H1 (cell line): ENCODE results near the gene OMP. TPM values are rescaled to one million over a fixed set of nuclear protein-coding genes. Genes with fewer than 3 reads are reported as not detected.

Experiments
- CTCF ChIA-PET: fragments of 300-600 bp; sonication (Branson Sonifier 250); formaldehyde crosslinking; loops from one replicate; lab custom pipeline; 2021; ENCODE audit not compliant: partially characterized antibody; lab: Charles Lee
- POLR2A ChIA-PET: fragments of 300-600 bp; sonication (Branson Sonifier 250); formaldehyde crosslinking; loops from one replicate; lab custom pipeline; 2021; ENCODE audit warnings: inconsistent platforms; ENCODE audit not compliant: partially characterized antibody; lab: Charles Lee
- DNase-seq, 2 experiments: peaks; one replicate each; pipeline versions ENCODE4 v3.0.0 to v3.0.0-alpha.2; 2010 to 2022; ENCODE audit warnings: low spot score in 2 of 2, low read depth in 1 of 2, mixed read lengths in 1 of 2
- FAIRE-seq: peaks from 2 replicates; lab custom pipeline; 2011; peaks lifted over from hg19 to GRCh38; lab: Jason Lieb, UNC
- H2AFZ ChIP-seq: 2 replicates; pipeline ENCODE4 v1.8.1; 2012; ENCODE audit warnings: low read length, inconsistent platforms
- H2AK5ac ChIP-seq: 2 replicates; pipeline ENCODE4 v1.6.1; 2013; ENCODE audit warnings: low read depth, low read length
- H2BK120ac ChIP-seq: replicated peaks from 2 replicates; pipeline ENCODE3; 2013; ENCODE audit warnings: low read depth, low read length, inconsistent platforms
- H2BK12ac ChIP-seq: 2 replicates; pipeline ENCODE4 v1.6.1; 2013; ENCODE audit warnings: low read depth, low read length
- H2BK15ac ChIP-seq: 2 replicates; pipeline ENCODE4 v1.6.1; 2013; ENCODE audit warnings: low read length
- H2BK20ac ChIP-seq: 2 replicates; pipeline ENCODE4 v1.6.1; 2013; ENCODE audit warnings: low read length
- H2BK5ac ChIP-seq: 2 replicates; pipeline ENCODE4 v1.6.1; 2013; ENCODE audit warnings: low read depth, low read length
- H3K14ac ChIP-seq: 2 replicates; pipeline ENCODE4 v1.6.1; 2013; ENCODE audit warnings: inconsistent platforms; ENCODE audit not compliant: insufficient read length
- H3K18ac ChIP-seq: 2 replicates; pipeline ENCODE4 v1.6.1; 2013; ENCODE audit warnings: low read length; ENCODE audit errors: extremely low read depth
- H3K23ac ChIP-seq: 2 replicates; pipeline ENCODE4 v1.6.1; 2013; ENCODE audit warnings: inconsistent platforms; ENCODE audit not compliant: insufficient read length
- H3K23me2 ChIP-seq: 2 replicates; pipeline ENCODE4 v1.6.1; 2013; ENCODE audit warnings: low read depth, low read length
- H3K27ac ChIP-seq: 2 replicates; pipeline ENCODE4 v1.6.1; 2011; ENCODE audit warnings: low read depth, low read length, inconsistent platforms
- H3K27me3 ChIP-seq, 4 experiments: replicated peaks in 1 of 4; 1 replicate in 1 of 4; 2 replicates in 3 of 4; pipeline versions ENCODE4 v1.6.1 to v1.8.1; 2011 to 2013; ENCODE audit warnings: low read length in 3 of 4, mild to moderate bottlenecking in 3 of 4, inconsistent platforms in 2 of 4, mixed read lengths in 2 of 4, moderate library complexity in 1 of 4; ENCODE audit not compliant: control insufficient read depth in 3 of 4, insufficient read depth in 3 of 4; ENCODE audit errors: extremely low read depth in 1 of 4
- H3K36me3 ChIP-seq, 4 experiments: 2 replicates each; pipeline versions ENCODE4 v1.6.1 to v1.8.1; 2011 to 2013; ENCODE audit warnings: mild to moderate bottlenecking in 4 of 4, low read length in 3 of 4, moderate library complexity in 2 of 4, control low read depth in 1 of 4, inconsistent platforms in 1 of 4; ENCODE audit not compliant: insufficient read depth in 4 of 4, control insufficient read depth in 2 of 4
- H3K4ac ChIP-seq: replicated peaks from 2 replicates; pipeline ENCODE3; 2013; ENCODE audit warnings: low read length, low read depth, mixed read lengths, inconsistent platforms; ENCODE audit not compliant: insufficient read length
- H3K4me1 ChIP-seq, 4 experiments: replicated peaks in 1 of 4; 1 replicate in 1 of 4; 2 replicates in 3 of 4; pipeline versions ENCODE4 v1.6.1 to v1.8.1; 2011 to 2013; ENCODE audit warnings: low read length in 3 of 4, inconsistent platforms in 2 of 4, mixed read lengths in 1 of 4; ENCODE audit not compliant: insufficient read depth in 4 of 4, control insufficient read depth in 3 of 4
- H3K4me2 ChIP-seq, 2 experiments: 2 replicates each; pipeline versions ENCODE4 v1.6.1 to v1.8.1; 2011 to 2013; ENCODE audit warnings: low read depth in 2 of 2, low read length in 2 of 2, control low read depth in 1 of 2, inconsistent platforms in 1 of 2, mild to moderate bottlenecking in 1 of 2; ENCODE audit not compliant: insufficient read depth in 1 of 2
- H3K4me3 ChIP-seq, 4 experiments: fragments of 200-600, 300-600 bp in 1 of 4; sonication (generic), shearing (Covaris generic), sonication (Bioruptor Twin) in 1 of 4; 2 replicates each; pipeline versions ENCODE4 v1.5.1 to v1.8.1; 2011 to 2016; ENCODE audit warnings: low read length in 4 of 4, low read depth in 3 of 4, control low read depth in 2 of 4, inconsistent platforms in 2 of 4, mild to moderate bottlenecking in 2 of 4, mixed read lengths in 1 of 4, moderate library complexity in 1 of 4; ENCODE audit not compliant: insufficient read depth in 2 of 4; ENCODE audit errors: extremely low read depth in 1 of 4
- H3K56ac ChIP-seq: replicated peaks from 2 replicates; pipeline ENCODE3; 2013; ENCODE audit warnings: low read depth, mild to moderate bottlenecking, mixed read lengths, low read length, inconsistent platforms; ENCODE audit not compliant: insufficient read length
- H3K79me1 ChIP-seq: 2 replicates; pipeline ENCODE4 v1.6.1; 2013; ENCODE audit warnings: low read depth, low read length, control low read depth
- H3K79me2 ChIP-seq, 2 experiments: 2 replicates each; pipeline versions ENCODE4 v1.6.1 to v1.8.1; 2012 to 2013; ENCODE audit warnings: low read length in 2 of 2, mild to moderate bottlenecking in 2 of 2, inconsistent platforms in 1 of 2; ENCODE audit not compliant: insufficient read depth in 2 of 2, control insufficient read depth in 1 of 2
- H3K9ac ChIP-seq, 4 experiments: replicated peaks in 1 of 4; 1 replicate in 1 of 4; 2 replicates in 3 of 4; pipeline versions ENCODE4 v1.6.1 to v1.8.1; 2011 to 2013; ENCODE audit warnings: low read depth in 3 of 4, low read length in 3 of 4, control low read depth in 2 of 4, mild to moderate bottlenecking in 2 of 4, moderate library complexity in 2 of 4, inconsistent platforms in 1 of 4; ENCODE audit errors: extremely low read depth in 1 of 4
- H3K9me3 ChIP-seq, 2 experiments: 2 replicates each; pipeline versions ENCODE4 v1.6.1 to v1.8.1; 2012 to 2013; ENCODE audit warnings: mild to moderate bottlenecking in 2 of 2, moderate library complexity in 2 of 2, control low read depth in 1 of 2, inconsistent platforms in 1 of 2, low read depth in 1 of 2, low read length in 1 of 2, mixed read lengths in 1 of 2; ENCODE audit not compliant: insufficient read depth in 2 of 2
- H4K20me1 ChIP-seq, 2 experiments: replicated peaks in 1 of 2; 2 replicates each; pipeline versions ENCODE3 to v1.8.1; 2011 to 2013; ENCODE audit warnings: inconsistent platforms in 2 of 2, low read length in 2 of 2, mild to moderate bottlenecking in 1 of 2; ENCODE audit not compliant: insufficient read depth in 2 of 2, control insufficient read depth in 1 of 2
- H4K5ac ChIP-seq: 2 replicates; pipeline ENCODE4 v1.6.1; 2013; ENCODE audit warnings: low read length, low read depth, mixed read lengths, inconsistent platforms; ENCODE audit not compliant: insufficient read length
- H4K8ac ChIP-seq: 2 replicates; pipeline ENCODE4 v1.8.0; 2013; ENCODE audit warnings: mild to moderate bottlenecking, moderate library complexity, low read length, inconsistent platforms; ENCODE audit not compliant: insufficient read depth; ENCODE audit errors: extremely low read depth
- H4K91ac ChIP-seq: replicated peaks from 2 replicates; pipeline ENCODE3; 2013; ENCODE audit warnings: low read length, mixed read lengths, inconsistent platforms; ENCODE audit not compliant: insufficient read length
- EGR1 ChIP-seq: IDR thresholded peaks from 2 replicates; pipeline ENCODE4 v1.6.1; 2011; ENCODE audit warnings: low read depth, low read length, borderline replicate concordance
- JUN ChIP-seq: IDR thresholded peaks from 2 replicates; pipeline ENCODE4 v1.6.1; 2011; ENCODE audit warnings: low read depth, mild to moderate bottlenecking, improper control_type of control experiment, low read length
- KDM4A ChIP-seq: IDR thresholded peaks from one replicate; pipeline ENCODE4 v1.7.1; 2012; ENCODE audit warnings: low read depth, mild to moderate bottlenecking, moderate library complexity, low read length, inconsistent platforms; ENCODE audit not compliant: severe bottlenecking
- MAFK ChIP-seq: IDR thresholded peaks from 2 replicates; pipeline ENCODE4 v1.6.1; 2012; ENCODE audit warnings: low read depth, mild to moderate bottlenecking, improper control_type of control experiment, low read length
- PHF8 ChIP-seq: fragments of 200-600 bp; sonication (generic); conservative IDR thresholded peaks from 2 replicates; pipeline ENCODE4 v1.7.1; 2012; ENCODE audit warnings: low read depth, mild to moderate bottlenecking, inconsistent platforms, low read length, moderate library complexity
- POLR2A ChIP-seq, 2 experiments: IDR thresholded peaks; 1 replicate in 1 of 2; 2 replicates in 1 of 2; pipeline ENCODE4 v1.6.1; 2011; ENCODE audit warnings: low read depth in 2 of 2, low read length in 2 of 2, mild to moderate bottlenecking in 2 of 2; ENCODE audit errors: control extremely low read depth in 1 of 2
- POLR2AphosphoS5 ChIP-seq: IDR thresholded peaks from 2 replicates; pipeline ENCODE4 v1.6.1; 2011; ENCODE audit warnings: low read depth, low read length
- SIRT6 ChIP-seq: IDR thresholded peaks from one replicate; pipeline ENCODE4 v1.7.1; 2012; ENCODE audit warnings: low read length, inconsistent platforms
- SUZ12 ChIP-seq: fragments of 200-600 bp; sonication (generic); IDR thresholded peaks from 2 replicates; pipeline ENCODE4 v1.6.1; 2012; ENCODE audit warnings: mild to moderate bottlenecking, inconsistent platforms, low read length, moderate library complexity, mixed read lengths
- USF2 ChIP-seq: IDR thresholded peaks from 2 replicates; pipeline ENCODE4 v1.6.1; 2011; ENCODE audit warnings: low read length, improper control_type of control experiment
- WGBS, 2 experiments: shearing (Covaris generic) in 1 of 2; methylation state at CpG; one replicate each; pipeline versions ENCODE4 v1.1.6 to v1.1.7; 2013 to 2015; ENCODE audit warnings: low lambda C conversion rate in 2 of 2, mixed read lengths in 2 of 2, inconsistent platforms in 1 of 2, low coverage in 1 of 2, missing lambda C conversion rate in 1 of 2; ENCODE audit not compliant: insufficient replicate concordance in 2 of 2, insufficient coverage in 1 of 2, insufficient read length in 1 of 2; ENCODE audit errors: extremely low coverage in 1 of 2, missing lambda C conversion rate in 1 of 2; 5-methylcytosine and 5-hydroxymethylcytosine counted together
- polyA plus RNA-seq, 7 experiments: library from polyadenylated mRNA; depleted of rRNA in 3 of 7; stranded (reverse) in 5 of 7; unstranded in 2 of 7; fragments of >200 nt in 5 of 7; fragments of 200-250 nt in 2 of 7; gene quantifications; 1 replicate in 5 of 7; 2 replicates in 1 of 7; 4 replicates in 1 of 7; pipeline versions ENCODE4 v1.2.1 to v1.2.3, GENCODE V29; 2011 to 2013; ENCODE audit warnings: missing spikeins in 2 of 7, mixed read lengths in 2 of 7
- total RNA-seq: library from RNA; stranded (reverse); fragmentation: NEBNext Ultra II Directional; extraction: Animal tissue kit (Norgen Biotek cat#: 25700); gene quantifications from 2 replicates; pipeline ENCODE4 v1.2.1, GENCODE V29; 2021

Gene OMP
- total and polyA plus RNA-seq, 2 of the 8 experiments (the other 6 are each of a cell fraction or from before 2014, with no cell fraction given), result not detected

- no peak overlapping the region for H2BK120ac ChIP-seq
- no peak overlapping the region for H3K14ac ChIP-seq
- H2AK5ac ChIP-seq, result no peak overlapping the region
- H4K20me1 ChIP-seq, result peaks cover 0 to 2% of the 10 kb centered on the region in 2 experiments
- H3K4me3 ChIP-seq, result no peak overlapping the region
- H2BK20ac ChIP-seq, result no peak overlapping the region
- no peak overlapping the region for H3K56ac ChIP-seq
- no peaks in the 10 kb centered on the region for H3K79me2 ChIP-seq
- H4K91ac ChIP-seq, result no peak overlapping the region
- no peak overlapping the region for H2BK12ac ChIP-seq
- H3K23me2 ChIP-seq, result no peaks in the 10 kb centered on the region
- H2AFZ ChIP-seq, result no peak overlapping the region
- 79% methylated on average over 14 of the region's 15 CpGs; no CpG with 5 or more reads in 1 of the 2 experiments for WGBS, 2 experiments
- FAIRE-seq, result no peak
- no peak overlapping the region for H3K23ac ChIP-seq
- POLR2A ChIA-PET, result interaction anchor here (0.7 to 1.6 kb wide), 2 partner anchors 8 to 10 kb away, joined by 3 to 7 read pairs; partner anchors contain the start of gene CAPN5
- H4K5ac ChIP-seq, result no peak overlapping the region
- CTCF ChIA-PET, result interaction anchor here (0.8 to 4.5 kb wide), 8 partner anchors 8 to 341 kb away, joined by 3 to 63 read pairs (median 6); partner anchors contain the start of genes CAPN5 and MYO7A
- H3K4me2 ChIP-seq, result no peak overlapping the region
- no peak overlapping the region for H2BK15ac ChIP-seq
- no peak overlapping the region for H3K4ac ChIP-seq
- no peak overlapping the region for H3K18ac ChIP-seq
- DNase-seq, result no peak
- no peak overlapping the region for H3K27ac ChIP-seq
- H3K9ac ChIP-seq, result no peak overlapping the region; a peak in 1 of 7 replicates
- H4K8ac ChIP-seq, result peak overlapping the region; percentile 65
- H2BK5ac ChIP-seq, result no peak overlapping the region
- no peaks in the 10 kb centered on the region for H3K27me3 ChIP-seq
- peaks cover 0 to 4% (median 0%) of the 10 kb centered on the region in 4 experiments; a peak in 2 of 7 replicates for H3K4me1 ChIP-seq
- H3K79me1 ChIP-seq, result no peaks in the 10 kb centered on the region; the same call in 1 of the 2 replicates
- H3K9me3 ChIP-seq, result no peaks in the 10 kb centered on the region
- no peaks in the 10 kb centered on the region for H3K36me3 ChIP-seq
- TF ChIP-seq KDM4A (no peak), POLR2AphosphoS5 (no peak), EGR1 (no peak), JUN (no peak), USF2 (no peak), POLR2A (IDR thresholded peaks at IDR 0.05; ENCODE audit: control extremely low read depth in 1 of 2, low read depth in 2 of 2, low read length in 2 of 2) (no peak), PHF8 (no peak), SIRT6 (no peak), MAFK (no peak), SUZ12 (no peak)
Measured at GRCh38 chr11:77074626-77075221, 27.9 kb upstream of the OMP start.
